NCI-H2171 treated with DMSO at 0.1 percent for 48 hours (cell line): ENCODE data around the gene PRKAA1.
"Not testable (repeated sequence)": the region's sequence is repeated elsewhere in the genome, so short reads cannot be mapped to it uniquely, and the experiment has no call there.

Source experiments
- DNase-seq: peaks from one replicate; lab custom pipeline; 2025; lab: John Stamatoyannopoulos, UW

The PRKAA1 gene

GRCh38 chr5:40733434-40733833 is 64.7 kb downstream of the PRKAA1 start:
- no peak for DNase-seq

- not testable (repeated sequence) for DNase-seq
Measured at GRCh38 chr5:40722497-40722911, 75.7 kb downstream of the PRKAA1 start.

GRCh38 chr5:40720069-40720468 is 78.1 kb downstream of the PRKAA1 start:
- DNase-seq: no peak

- DNase-seq: no peak
Measured at GRCh38 chr5:40717281-40717680, 80.9 kb downstream of the PRKAA1 start.

GRCh38 chr5:40716590-40716989 is 81.6 kb downstream of the PRKAA1 start:
- DNase-seq: no peak

GRCh38 chr5:40716000-40716399 is 82.2 kb downstream of the PRKAA1 start:
- no peak for DNase-seq

GRCh38 chr5:40714001-40714400 is 84.2 kb downstream of the PRKAA1 start:
- DNase-seq: no peak

GRCh38 chr5:40710575-40710974 is 87.6 kb downstream of the PRKAA1 start:
- not testable (repeated sequence) for DNase-seq
